Endothelial cell of umbilical vein (primary cell): ENCODE measurements around the gene SPG7.
"Not testable (repeated sequence)": the region's sequence is repeated elsewhere in the genome, so short reads cannot be mapped to it uniquely, and the experiment has no call there.

ENCODE experiments used
- CTCF ChIP-seq, 2 donors: IDR thresholded peaks; 1 replicate in 1 of 2; 2 replicates in 1 of 2; pipeline ENCODE4 v1.5.1; 2011; ENCODE audit warnings: low read length in 2 of 2, mild to moderate bottlenecking in 2 of 2, moderate library complexity in 2 of 2, control low read depth in 1 of 2, inconsistent platforms in 1 of 2, low read depth in 1 of 2; ENCODE audit not compliant: insufficient read depth in 1 of 2; ENCODE audit errors: extremely low read depth in 1 of 2
- EZH2 ChIP-seq: IDR thresholded peaks from 2 replicates; pipeline ENCODE4 v1.6.1; 2012; ENCODE audit warnings: borderline replicate concordance, low read depth, mild to moderate bottlenecking, moderate library complexity, low read length, inconsistent platforms; ENCODE audit not compliant: severe bottlenecking
- POLR2A ChIP-seq: IDR thresholded peaks from 2 replicates; pipeline ENCODE4 v1.6.1; 2012; ENCODE audit warnings: low read depth, mild to moderate bottlenecking, control low read depth, low read length
- POLR2AphosphoS5 ChIP-seq: IDR thresholded peaks from 2 replicates; pipeline ENCODE4 v1.6.1; 2012; ENCODE audit warnings: low read depth, mild to moderate bottlenecking, control low read depth, low read length, moderate library complexity; ENCODE audit not compliant: insufficient read depth
- TF ChIP-seq, protein P1 (sequence below): IDR thresholded peaks from 2 replicates; pipeline ENCODE4 v1.6.1; 2011; ENCODE audit not compliant: insufficient read depth, insufficient read length

GRCh38 chr16:89462639-89463038 is 45.6 kb upstream of the SPG7 start:
- not testable (repeated sequence) for TF ChIP-seq EZH2; CTCF (IDR thresholded peaks at IDR 0.05; ENCODE audit: extremely low read depth in 1 of 2, insufficient read depth in 1 of 2, low read depth in 1 of 2, low read length in 2 of 2); POLR2AphosphoS5; POLR2A
- TF ChIP-seq, protein P1, sequence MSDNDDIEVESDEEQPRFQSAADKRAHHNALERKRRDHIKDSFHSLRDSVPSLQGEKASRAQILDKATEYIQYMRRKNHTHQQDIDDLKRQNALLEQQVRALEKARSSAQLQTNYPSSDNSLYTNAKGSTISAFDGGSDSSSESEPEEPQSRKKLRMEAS = not testable (repeated sequence)
